ENCODE results near the gene RPL22. TPM values are rescaled to one million over a fixed set of nuclear protein-coding genes. Genes with fewer than 3 reads are reported as not detected.
A peak's percentile ranks its signal among the peaks of the same experiment; 100 is the strongest.
"Not testable (repeated sequence)": the region's sequence is repeated elsewhere in the genome, so short reads cannot be mapped to it uniquely, and the experiment has no call there.

Gene RPL22
- total RNA-seq, 3 donors from 2014 or later: 349 to 387 (median 350) TPM

- no peak for TF ChIP-seq CTCF (IDR thresholded peaks at IDR 0.05)
- intact Hi-C loops (cut with DNase I, micrococcal nuclease): no loop called here
- ATAC-seq (no peak), DNase-seq (no peak)
- Histone ChIP-seq H3K9me3 (no peaks in the 10 kb centered on the region), H3K36me3 (ENCODE audit: low read depth) (no peaks in the 10 kb centered on the region), H3K4me1 (ENCODE audit: low read depth) (no peaks in the 10 kb centered on the region), H3K4me3 (no peak overlapping the region)
These were observed 24.2 kb upstream of the RPL22 start for GRCh38 chr1:6223617-6224016.

GRCh38 chr1:6222636-6223035, 23.2 kb upstream of the RPL22 start:
- peak; percentile 68 for ATAC-seq

GRCh38 chr1:6221210-6221784, 21.9 kb upstream of the RPL22 start:
- Histone ChIP-seq H3K4me1 (ENCODE audit: low read depth) (no peaks in the 10 kb centered on the region), H3K36me3 (ENCODE audit: low read depth) (no peaks in the 10 kb centered on the region), H3K4me3 (no peak overlapping the region), H3K9me3 (no peaks in the 10 kb centered on the region)
- no peak for ATAC-seq
- no peak for TF ChIP-seq CTCF (IDR thresholded peaks at IDR 0.05)
- intact Hi-C loops (cut with DNase I, micrococcal nuclease): no loop called here
- no peak for DNase-seq

More at GRCh38 chr1:6222636-6223035, 23.2 kb upstream of the RPL22 start:
- intact Hi-C loops (cut with DNase I, micrococcal nuclease): no loop called here
- no peak overlapping the region for H3K4me3 ChIP-seq
- H3K4me1 ChIP-seq (ENCODE audit: low read depth): no peaks in the 10 kb centered on the region
- DNase-seq: peak in 1 of 3 donors; percentile 69
- no peaks in the 10 kb centered on the region for H3K9me3 ChIP-seq
- TF ChIP-seq CTCF (IDR thresholded peaks at IDR 0.05): no peak
- no peaks in the 10 kb centered on the region for H3K36me3 ChIP-seq (ENCODE audit: low read depth)

GRCh38 chr1:6220236-6220635, 20.8 kb upstream of the RPL22 start:
- no peaks in the 10 kb centered on the region for H3K36me3 ChIP-seq (ENCODE audit: low read depth)
- TF ChIP-seq CTCF (IDR thresholded peaks at IDR 0.05): no peak
- DNase-seq: no peak
- H3K9me3 ChIP-seq: no peaks in the 10 kb centered on the region
- H3K4me3 ChIP-seq: no peak overlapping the region
- peak; percentile 14 for ATAC-seq
- H3K4me1 ChIP-seq (ENCODE audit: low read depth): no peaks in the 10 kb centered on the region
- intact Hi-C loops (cut with DNase I, micrococcal nuclease): no loop called here

GRCh38 chr1:6219641-6220040, 20.2 kb upstream of the RPL22 start:
- intact Hi-C loops (cut with DNase I, micrococcal nuclease); H3K4me1 ChIP-seq (ENCODE audit: low read depth); DNase-seq; H3K9me3 ChIP-seq; H3K4me3 ChIP-seq; ATAC-seq; H3K36me3 ChIP-seq (ENCODE audit: low read depth): not testable (repeated sequence)

GRCh38 chr1:6218375-6219164, 19.2 kb upstream of the RPL22 start:
- intact Hi-C loops (cut with DNase I, micrococcal nuclease): no loop called here
- TF ChIP-seq CTCF (IDR thresholded peaks at IDR 0.05): no peak
- no peaks in the 10 kb centered on the region for H3K9me3 ChIP-seq
- DNase-seq (no peak), ATAC-seq (no peak)
- H3K4me3 ChIP-seq: no peak overlapping the region
- H3K36me3 ChIP-seq (ENCODE audit: low read depth): no peaks in the 10 kb centered on the region
- no peaks in the 10 kb centered on the region for H3K4me1 ChIP-seq (ENCODE audit: low read depth)
